Neural progenitor cell (in vitro differentiated cells): ENCODE data around the gene VPS51. TPM values are rescaled to one million over a fixed set of nuclear protein-coding genes. Genes with fewer than 3 reads are reported as not detected.

Experiments
- DNase-seq: peaks from one replicate; pipeline ENCODE4 v3.0.0-alpha.2; 2016; ENCODE audit warnings: low spot score
- H2AFZ ChIP-seq: fragments of 200-600 bp; sonication (generic); replicated peaks from 2 replicates; pipeline ENCODE4 v1.6.1; 2016; ENCODE audit warnings: antibody characterized with exemption
- H3F3A ChIP-seq: fragments of 200-600 bp; sonication (generic); 2 replicates; pipeline ENCODE4 v1.6.1; 2016; ENCODE audit warnings: antibody characterized with exemption, low read depth
- H3K27ac ChIP-seq: fragments of 200-600 bp; sonication (generic); 2 replicates; pipeline ENCODE4 v1.5.1; 2016; ENCODE audit warnings: mild to moderate bottlenecking
- H3K27me3 ChIP-seq: fragments of 200-600 bp; sonication (generic); 2 replicates; pipeline ENCODE4 v1.6.1; 2016; ENCODE audit warnings: mild to moderate bottlenecking, moderate library complexity
- H3K36me3 ChIP-seq: fragments of 200-600 bp; sonication (generic); 2 replicates; pipeline ENCODE4 v1.5.1; 2016
- H3K4me1 ChIP-seq: fragments of 200-600 bp; sonication (generic); 2 replicates; pipeline ENCODE4 v1.6.1; 2016; ENCODE audit warnings: mixed run types
- H3K4me2 ChIP-seq: fragments of 200-600 bp; sonication (generic); 2 replicates; pipeline ENCODE4 v1.6.1; 2016
- H3K4me3 ChIP-seq: fragments of 200-600 bp; sonication (generic); 2 replicates; pipeline ENCODE4 v1.5.1; 2016
- H3K79me2 ChIP-seq: fragments of 200-600 bp; sonication (generic); 2 replicates; pipeline ENCODE4 v1.6.1; 2016; ENCODE audit warnings: low read depth
- H3K9ac ChIP-seq: fragments of 200-600 bp; sonication (generic); 2 replicates; pipeline ENCODE4 v1.6.1; 2016
- H3K9me3 ChIP-seq: fragments of 200-600 bp; sonication (generic); 2 replicates; pipeline ENCODE4 v1.5.1; 2016; ENCODE audit warnings: low read depth
- H4K20me1 ChIP-seq: fragments of 200-600 bp; sonication (generic); 2 replicates; pipeline ENCODE4 v1.6.1; 2016; ENCODE audit warnings: low read depth
- H3K27ac Mint-ChIP-seq: 3 replicates; pipeline ENCODE4 v1.8.0; 2021; ENCODE audit warnings: mixed read lengths
- H3K27me3 Mint-ChIP-seq: 2 replicates; pipeline ENCODE4 v1.8.0; 2022; ENCODE audit warnings: low read depth, mild to moderate bottlenecking, inconsistent platforms, moderate library complexity, mixed read lengths; ENCODE audit not compliant: insufficient read depth
- H3K36me3 Mint-ChIP-seq: 3 replicates; pipeline ENCODE4 v1.8.0; 2021; ENCODE audit warnings: mixed read lengths
- H3K4me1 Mint-ChIP-seq: 3 replicates; pipeline ENCODE4 v1.8.0; 2021; ENCODE audit warnings: mixed read lengths
- H3K4me3 Mint-ChIP-seq: 3 replicates; pipeline ENCODE4 v1.8.0; 2021; ENCODE audit warnings: mild to moderate bottlenecking, moderate library complexity, mixed read lengths
- H3K9me3 Mint-ChIP-seq: 3 replicates; pipeline ENCODE4 v1.8.0; 2020; ENCODE audit warnings: mixed read lengths
- EZH2 ChIP-seq: fragments of 200-600 bp; sonication (generic); IDR thresholded peaks from 2 replicates; pipeline ENCODE4 v1.6.1; 2017; ENCODE audit warnings: antibody characterized with exemption, mild to moderate bottlenecking, moderate library complexity
- EZH2phosphoT487 ChIP-seq: fragments of 200-600 bp; sonication (generic); IDR thresholded peaks from 2 replicates; pipeline ENCODE4 v1.6.1; 2017; ENCODE audit warnings: antibody characterized with exemption
- total RNA-seq: library from RNA; depleted of rRNA; stranded (reverse); fragments of >200 nt; gene quantifications from 2 replicates; pipeline ENCODE4 v1.2.3, GENCODE V29; 2015; ENCODE audit warnings: low replicate concordance
- TF ChIP-seq, protein P1 (sequence below): fragments of 200-600 bp; sonication (generic); IDR thresholded peaks from 2 replicates; pipeline ENCODE4 v1.5.1; 2017; ENCODE audit warnings: antibody characterized with exemption, mild to moderate bottlenecking

Gene VPS51
- total RNA-seq, 1 donor from 2014 or later = 80.4 TPM

- no peak overlapping the region for H3K9ac ChIP-seq
- H3K79me2 ChIP-seq = no peaks in the 10 kb centered on the region
- TF ChIP-seq EZH2phosphoT487 (no peak), EZH2 (no peak)
- TF ChIP-seq, protein P1, sequence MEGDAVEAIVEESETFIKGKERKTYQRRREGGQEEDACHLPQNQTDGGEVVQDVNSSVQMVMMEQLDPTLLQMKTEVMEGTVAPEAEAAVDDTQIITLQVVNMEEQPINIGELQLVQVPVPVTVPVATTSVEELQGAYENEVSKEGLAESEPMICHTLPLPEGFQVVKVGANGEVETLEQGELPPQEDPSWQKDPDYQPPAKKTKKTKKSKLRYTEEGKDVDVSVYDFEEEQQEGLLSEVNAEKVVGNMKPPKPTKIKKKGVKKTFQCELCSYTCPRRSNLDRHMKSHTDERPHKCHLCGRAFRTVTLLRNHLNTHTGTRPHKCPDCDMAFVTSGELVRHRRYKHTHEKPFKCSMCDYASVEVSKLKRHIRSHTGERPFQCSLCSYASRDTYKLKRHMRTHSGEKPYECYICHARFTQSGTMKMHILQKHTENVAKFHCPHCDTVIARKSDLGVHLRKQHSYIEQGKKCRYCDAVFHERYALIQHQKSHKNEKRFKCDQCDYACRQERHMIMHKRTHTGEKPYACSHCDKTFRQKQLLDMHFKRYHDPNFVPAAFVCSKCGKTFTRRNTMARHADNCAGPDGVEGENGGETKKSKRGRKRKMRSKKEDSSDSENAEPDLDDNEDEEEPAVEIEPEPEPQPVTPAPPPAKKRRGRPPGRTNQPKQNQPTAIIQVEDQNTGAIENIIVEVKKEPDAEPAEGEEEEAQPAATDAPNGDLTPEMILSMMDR = no peak
- Mint-ChIP-seq H3K27ac (no peak overlapping the region), H3K4me3 (no peak overlapping the region), H3K36me3 (no peaks in the 10 kb centered on the region), H3K4me1 (peaks cover 3% of the 10 kb centered on the region), H3K27me3 (peaks cover 2% of the 10 kb centered on the region), H3K9me3 (no peaks in the 10 kb centered on the region)
- H3K4me1 ChIP-seq = no peaks in the 10 kb centered on the region
- H3K36me3 ChIP-seq = no peaks in the 10 kb centered on the region
- H2AFZ ChIP-seq = no peak overlapping the region
- no peaks in the 10 kb centered on the region for H4K20me1 ChIP-seq
- H3K27me3 ChIP-seq = no peaks in the 10 kb centered on the region
- no peaks in the 10 kb centered on the region for H3K9me3 ChIP-seq
- H3K4me2 ChIP-seq = no peak overlapping the region
- H3F3A ChIP-seq = no peaks in the 10 kb centered on the region
- H3K27ac ChIP-seq = no peak overlapping the region
- no peak overlapping the region for H3K4me3 ChIP-seq
- DNase-seq = no peak
Observed at GRCh38 chr11:65059959-65060824, 35.8 kb upstream of the VPS51 start.

- Histone ChIP-seq H2AFZ (no peak overlapping the region), H4K20me1 (no peaks in the 10 kb centered on the region), H3K4me2 (no peak overlapping the region), H3K27me3 (no peaks in the 10 kb centered on the region), H3K9me3 (no peaks in the 10 kb centered on the region), H3F3A (no peaks in the 10 kb centered on the region), H3K27ac (no peak overlapping the region), H3K4me1 (no peaks in the 10 kb centered on the region), H3K36me3 (no peaks in the 10 kb centered on the region), H3K4me3 (no peak overlapping the region), H3K79me2 (no peaks in the 10 kb centered on the region), H3K9ac (no peak overlapping the region)
- Mint-ChIP-seq H3K4me3 (no peak overlapping the region), H3K36me3 (no peaks in the 10 kb centered on the region), H3K9me3 (no peaks in the 10 kb centered on the region), H3K27ac (no peak overlapping the region), H3K4me1 (peaks cover 3% of the 10 kb centered on the region), H3K27me3 (peaks cover 2% of the 10 kb centered on the region)
- TF ChIP-seq, protein P1 = peak; percentile 57
- TF ChIP-seq EZH2 (no peak), EZH2phosphoT487 (no peak)
- peak; percentile 55 for DNase-seq
Observed at GRCh38 chr11:65060913-65061408, 35.1 kb upstream of the VPS51 start.

DNA sequence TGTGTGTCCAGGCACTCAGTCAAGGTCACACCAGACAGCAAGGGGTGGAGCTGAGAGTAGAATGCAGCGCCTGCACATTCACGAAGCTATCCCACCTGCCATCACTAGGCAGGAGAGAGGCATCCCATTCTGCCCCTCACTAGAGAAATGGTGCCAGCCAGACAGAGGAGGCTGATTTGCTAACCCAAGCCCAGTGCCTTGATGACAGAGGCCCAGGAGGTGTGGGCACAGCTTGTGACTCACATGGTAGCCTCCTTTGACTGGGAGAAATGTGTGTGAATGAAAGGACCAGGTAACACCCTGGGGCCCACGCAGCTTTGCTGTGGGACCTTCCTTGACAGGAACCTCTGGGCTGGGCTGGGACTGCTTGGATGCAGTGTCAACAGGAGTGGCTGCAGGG lies 32.5 kb upstream of the VPS51 start:
- no peaks in the 10 kb centered on the region for H3K36me3 Mint-ChIP-seq
- H3K4me2 ChIP-seq = no peak overlapping the region
- H3K27me3 ChIP-seq = no peaks in the 10 kb centered on the region
- no peak overlapping the region for H2AFZ ChIP-seq
- peaks cover 2% of the 10 kb centered on the region for H3K27me3 Mint-ChIP-seq
- H3K4me1 Mint-ChIP-seq = peaks cover 5% of the 10 kb centered on the region
- H3F3A ChIP-seq = peaks cover 8% of the 10 kb centered on the region
- DNase-seq = no peak
- H3K36me3 ChIP-seq = no peaks in the 10 kb centered on the region
- no peaks in the 10 kb centered on the region for H3K9me3 Mint-ChIP-seq
- H3K4me3 ChIP-seq = no peak overlapping the region
- no peaks in the 10 kb centered on the region for H4K20me1 ChIP-seq
- H3K4me3 Mint-ChIP-seq = no peak overlapping the region
- peaks cover 15% of the 10 kb centered on the region for H3K4me1 ChIP-seq
- TF ChIP-seq, protein P1 = no peak
- TF ChIP-seq EZH2 = no peak
- no peak for TF ChIP-seq EZH2phosphoT487
- no peaks in the 10 kb centered on the region for H3K9me3 ChIP-seq
- H3K79me2 ChIP-seq = no peaks in the 10 kb centered on the region
- no peak overlapping the region for H3K27ac Mint-ChIP-seq
- H3K9ac ChIP-seq = no peak overlapping the region
- H3K27ac ChIP-seq = no peak overlapping the region
